Duodenal mucosa (tissue), 2 donors: ENCODE results near the gene BRINP1.

Experiments
- H3K27ac ChIP-seq: one replicate; pipeline ENCODE4 v1.7.0; 2013; ENCODE audit warnings: low read depth, low read length
- H3K27me3 ChIP-seq, 2 donors: one replicate each; pipeline ENCODE4 v1.7.0; 2013; ENCODE audit warnings: low read length in 2 of 2, control low read depth in 1 of 2; ENCODE audit not compliant: insufficient read depth in 2 of 2, control insufficient read depth in 1 of 2
- H3K36me3 ChIP-seq, 2 donors: one replicate each; pipeline ENCODE4 v1.7.0; 2013; ENCODE audit warnings: low read length in 2 of 2, control low read depth in 1 of 2; ENCODE audit not compliant: insufficient read depth in 2 of 2, control insufficient read depth in 1 of 2
- H3K4me1 ChIP-seq, 2 donors: one replicate each; pipeline ENCODE4 v1.7.0; 2013; ENCODE audit warnings: low read length in 2 of 2, control low read depth in 1 of 2; ENCODE audit not compliant: insufficient read depth in 2 of 2, control insufficient read depth in 1 of 2
- H3K4me3 ChIP-seq, 2 donors: one replicate each; pipeline ENCODE4 v1.7.0; 2013; ENCODE audit warnings: low read length in 2 of 2, low read depth in 1 of 2
- H3K9ac ChIP-seq, 2 donors: one replicate each; pipeline ENCODE4 v1.7.0; 2013; ENCODE audit warnings: low read length in 2 of 2, low read depth in 1 of 2
- H3K9me3 ChIP-seq, 2 donors: one replicate each; pipeline ENCODE4 v1.7.0; 2013; ENCODE audit warnings: low read length in 2 of 2, control low read depth in 1 of 2; ENCODE audit not compliant: control insufficient read depth in 1 of 2

Gene BRINP1

DNA sequence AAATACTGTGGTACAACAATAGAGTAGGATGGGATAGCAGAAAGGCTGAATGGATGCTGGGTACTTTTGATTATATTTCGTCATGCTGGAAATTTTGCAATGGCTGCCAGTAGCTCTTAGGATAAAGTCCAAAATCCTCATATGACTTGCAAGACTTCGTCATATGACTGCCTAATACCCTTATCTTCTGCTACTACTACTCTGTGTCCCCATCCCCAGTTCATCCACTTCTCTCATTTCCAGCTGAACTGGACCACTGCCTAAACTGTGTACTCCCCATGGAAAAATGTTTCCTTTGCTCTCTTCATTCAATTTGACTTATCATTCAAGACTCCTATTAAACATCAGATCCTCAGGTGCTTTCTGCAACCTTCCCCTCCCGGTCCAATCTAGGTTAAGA lies 212.9 kb downstream of the BRINP1 start:
- Histone ChIP-seq H3K9ac (no peak overlapping the region), H3K27me3 (no peaks in the 10 kb centered on the region), H3K36me3 (no peaks in the 10 kb centered on the region)

DNA sequence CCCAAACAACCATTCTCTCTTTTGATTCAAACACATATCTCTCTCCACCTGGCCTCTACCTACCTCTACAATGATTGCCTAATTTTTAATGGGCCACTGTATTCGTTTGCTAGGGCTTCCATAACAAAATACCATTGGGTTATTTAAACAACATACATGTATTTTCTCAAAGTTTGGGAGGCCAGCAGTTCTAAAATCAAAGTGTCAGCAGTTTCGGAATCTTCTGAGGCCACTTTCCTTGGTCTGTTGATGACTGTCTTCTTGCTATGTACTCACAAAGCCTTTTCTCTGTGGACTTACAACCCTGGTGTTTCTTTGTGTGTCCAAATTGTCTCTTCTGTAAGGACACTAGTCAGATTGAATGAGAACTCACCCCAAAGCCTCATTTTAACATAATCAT lies 214.7 kb downstream of the BRINP1 start:
- Histone ChIP-seq H3K36me3 (no peaks in the 10 kb centered on the region), H3K27me3 (no peaks in the 10 kb centered on the region), H3K4me1 (no peaks in the 10 kb centered on the region), H3K9ac (no peak overlapping the region), H3K9me3 (no peaks in the 10 kb centered on the region), H3K4me3 (no peak overlapping the region), H3K27ac (no peak overlapping the region)

More for the DNA sequence above, 212.9 kb downstream of the BRINP1 start:
- Histone ChIP-seq H3K27ac (no peak overlapping the region), H3K4me3 (no peak overlapping the region), H3K9me3 (no peaks in the 10 kb centered on the region), H3K4me1 (no peaks in the 10 kb centered on the region)

DNA sequence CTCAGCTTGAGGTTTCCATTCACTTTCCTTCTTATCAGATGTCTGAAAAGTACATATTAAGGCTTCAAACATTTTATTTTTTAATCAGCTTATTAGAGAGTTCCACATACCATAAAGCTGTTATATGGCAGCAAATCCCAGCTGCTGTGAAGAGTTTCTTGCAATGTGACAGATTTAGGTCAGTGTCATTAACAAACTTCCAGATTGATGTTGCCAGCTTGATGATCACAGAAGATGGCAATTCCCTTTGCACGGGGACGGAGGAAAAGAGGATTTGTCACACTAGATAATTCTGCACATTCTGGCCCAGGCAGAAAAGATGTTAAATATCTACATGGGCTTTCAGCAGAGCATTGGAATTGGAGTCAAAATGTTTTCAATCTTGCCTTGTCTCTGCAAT lies 215.8 kb downstream of the BRINP1 start:
- no peak overlapping the region for H3K4me3 ChIP-seq
- no peak overlapping the region for H3K27ac ChIP-seq
- H3K27me3 ChIP-seq = no peaks in the 10 kb centered on the region
- no peaks in the 10 kb centered on the region for H3K36me3 ChIP-seq
- no peaks in the 10 kb centered on the region for H3K4me1 ChIP-seq
- no peak overlapping the region for H3K9ac ChIP-seq
- no peaks in the 10 kb centered on the region for H3K9me3 ChIP-seq

DNA sequence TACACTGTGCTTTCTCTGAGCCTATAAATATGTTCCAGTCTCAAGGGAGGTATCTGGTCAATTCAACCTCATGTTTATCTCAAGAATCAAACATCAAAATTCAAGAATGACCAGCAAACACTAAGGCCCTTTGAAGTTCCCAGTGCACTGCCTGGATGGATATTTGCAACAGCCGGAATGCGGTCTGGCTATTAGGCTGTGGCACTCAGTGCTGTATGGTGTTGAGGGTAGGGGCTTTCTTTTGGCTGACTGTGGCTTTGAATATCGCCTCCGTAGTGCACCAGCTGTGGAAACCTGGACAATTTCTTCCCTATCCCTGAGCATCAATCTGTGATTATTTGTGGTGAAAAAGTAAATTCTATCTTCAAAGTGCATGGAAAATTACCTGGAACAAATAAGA lies 220.4 kb downstream of the BRINP1 start:
- Histone ChIP-seq H3K4me1 (no peaks in the 10 kb centered on the region), H3K9ac (no peak overlapping the region), H3K9me3 (no peaks in the 10 kb centered on the region), H3K27ac (no peak overlapping the region), H3K36me3 (no peaks in the 10 kb centered on the region), H3K4me3 (no peak overlapping the region), H3K27me3 (no peaks in the 10 kb centered on the region)

GRCh38 chr9:119137479-119137878 lies 231.8 kb downstream of the BRINP1 start:
- no peaks in the 10 kb centered on the region for H3K4me1 ChIP-seq
- no peaks in the 10 kb centered on the region for H3K27me3 ChIP-seq
- no peak overlapping the region for H3K4me3 ChIP-seq
- no peaks in the 10 kb centered on the region for H3K36me3 ChIP-seq
- H3K9me3 ChIP-seq = no peaks in the 10 kb centered on the region
- H3K27ac ChIP-seq = no peak overlapping the region
- H3K9ac ChIP-seq = no peak overlapping the region

GRCh38 chr9:119126040-119126439 lies 243.2 kb downstream of the BRINP1 start:
- Histone ChIP-seq H3K4me3 (no peak overlapping the region), H3K27me3 (no peaks in the 10 kb centered on the region)

DNA sequence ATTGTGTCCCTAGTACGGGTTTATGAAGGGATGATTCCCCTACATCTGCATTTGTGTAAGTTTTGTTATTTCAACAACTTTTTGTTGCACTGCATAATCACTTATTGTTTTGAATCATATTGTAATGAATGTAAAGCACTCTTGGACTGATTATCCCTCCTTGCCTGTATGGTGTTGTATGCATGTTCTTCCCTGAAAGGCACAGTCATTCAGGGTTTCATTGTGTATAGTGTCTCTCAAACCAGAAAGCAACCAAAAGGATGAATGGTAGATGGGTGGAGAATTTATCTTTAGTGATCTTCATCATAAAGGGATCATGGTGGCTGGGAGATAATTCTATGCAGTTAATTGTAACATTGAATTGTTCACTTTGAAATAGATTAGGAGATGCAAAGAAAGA lies 247.3 kb downstream of the BRINP1 start:
- Histone ChIP-seq H3K27me3 (no peaks in the 10 kb centered on the region), H3K9ac (no peak overlapping the region), H3K36me3 (no peaks in the 10 kb centered on the region), H3K4me3 (no peak overlapping the region), H3K9me3 (no peaks in the 10 kb centered on the region), H3K4me1 (no peaks in the 10 kb centered on the region), H3K27ac (no peak overlapping the region)

More at GRCh38 chr9:119126040-119126439, 243.2 kb downstream of the BRINP1 start:
- no peak overlapping the region for H3K9ac ChIP-seq
- no peaks in the 10 kb centered on the region for H3K9me3 ChIP-seq
- H3K4me1 ChIP-seq = no peaks in the 10 kb centered on the region
- H3K27ac ChIP-seq = no peak overlapping the region
- H3K36me3 ChIP-seq = no peaks in the 10 kb centered on the region

GRCh38 chr9:119117409-119117808 lies 251.8 kb downstream of the BRINP1 start:
- Histone ChIP-seq H3K36me3 (no peaks in the 10 kb centered on the region), H3K4me1 (no peaks in the 10 kb centered on the region), H3K4me3 (no peak overlapping the region), H3K27me3 (no peaks in the 10 kb centered on the region), H3K9ac (no peak overlapping the region), H3K9me3 (peaks cover 3% of the 10 kb centered on the region in 2 donors), H3K27ac (no peak overlapping the region)
